ENCODE measurements around the gene HPS1.

Gene HPS1

DNA sequence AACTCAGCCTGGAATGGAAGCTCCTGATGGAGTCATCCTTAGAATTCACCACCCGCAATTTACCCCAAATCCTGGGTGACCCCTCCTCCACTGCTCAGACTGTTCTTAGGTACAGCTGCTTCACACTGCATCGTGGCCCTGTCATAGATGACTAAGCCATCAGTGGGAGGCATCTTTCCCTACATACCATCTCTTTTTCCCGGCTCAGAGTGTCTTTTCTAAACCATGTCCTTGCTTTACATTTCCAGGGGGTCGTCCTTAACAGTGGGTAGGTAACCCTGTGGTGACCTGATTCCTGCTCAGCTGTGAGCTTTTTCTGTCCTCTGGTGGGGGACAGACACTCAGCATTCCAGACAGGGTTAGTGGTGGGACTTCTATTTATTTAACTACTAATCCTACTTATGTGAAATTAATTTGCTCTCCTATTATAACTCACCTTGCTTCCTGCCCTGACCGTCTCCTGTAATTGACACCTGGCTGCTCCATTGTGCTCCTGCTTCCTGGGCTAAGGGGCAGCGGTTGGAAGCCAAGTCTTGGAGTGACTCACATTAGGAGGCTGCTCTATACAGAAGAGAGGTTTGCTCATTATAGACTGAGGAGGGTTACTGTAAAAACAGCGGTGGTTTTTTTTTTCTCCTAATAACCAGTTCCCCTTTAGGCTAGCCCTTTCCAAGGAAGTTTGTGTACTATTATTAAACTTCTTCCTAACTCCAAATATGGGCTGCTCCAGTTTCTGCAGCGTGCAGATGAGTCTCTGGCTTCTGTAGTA, 72.3 kb downstream of the HPS1 start:
- DNase-seq (ENCODE audit: low read depth) = peak; percentile 73

DNA sequence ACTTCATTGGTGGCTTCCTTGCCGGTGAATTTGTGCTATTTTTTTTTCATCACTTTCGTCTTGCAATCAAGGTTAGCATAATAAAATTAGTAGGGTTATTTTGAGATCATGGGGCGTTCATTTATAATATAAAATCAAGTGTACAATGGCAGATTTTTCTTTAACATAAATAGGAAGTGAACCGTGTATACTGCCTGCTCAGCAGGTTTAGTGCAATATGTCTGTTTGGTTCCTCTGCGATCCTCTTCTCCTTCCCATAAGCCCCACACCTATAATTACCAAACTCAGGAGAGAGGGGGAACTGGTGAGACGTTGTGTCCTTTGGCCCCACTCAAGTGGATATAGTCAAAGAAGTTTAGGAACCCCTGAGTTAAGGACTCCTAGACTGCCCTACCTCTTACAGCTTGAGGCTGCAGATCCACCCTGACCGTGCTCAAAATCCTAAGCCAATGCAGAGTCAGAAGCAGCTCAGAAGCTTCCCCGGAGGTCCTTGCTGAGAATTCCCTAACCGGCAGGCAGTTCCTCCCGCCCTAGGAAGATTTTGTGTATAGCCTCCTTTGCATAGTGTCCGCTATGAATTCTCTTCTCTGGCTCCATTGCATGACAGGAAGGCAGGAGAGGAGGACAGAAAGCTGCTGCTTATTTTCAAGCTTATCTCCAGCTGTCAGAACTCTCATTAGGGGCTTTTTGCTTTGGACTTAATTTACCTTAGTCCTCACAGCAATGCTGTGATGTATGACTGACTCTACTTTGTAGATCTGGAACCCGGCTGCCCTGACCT, 73.3 kb downstream of the HPS1 start:
- TF ChIP-seq, protein P1, sequence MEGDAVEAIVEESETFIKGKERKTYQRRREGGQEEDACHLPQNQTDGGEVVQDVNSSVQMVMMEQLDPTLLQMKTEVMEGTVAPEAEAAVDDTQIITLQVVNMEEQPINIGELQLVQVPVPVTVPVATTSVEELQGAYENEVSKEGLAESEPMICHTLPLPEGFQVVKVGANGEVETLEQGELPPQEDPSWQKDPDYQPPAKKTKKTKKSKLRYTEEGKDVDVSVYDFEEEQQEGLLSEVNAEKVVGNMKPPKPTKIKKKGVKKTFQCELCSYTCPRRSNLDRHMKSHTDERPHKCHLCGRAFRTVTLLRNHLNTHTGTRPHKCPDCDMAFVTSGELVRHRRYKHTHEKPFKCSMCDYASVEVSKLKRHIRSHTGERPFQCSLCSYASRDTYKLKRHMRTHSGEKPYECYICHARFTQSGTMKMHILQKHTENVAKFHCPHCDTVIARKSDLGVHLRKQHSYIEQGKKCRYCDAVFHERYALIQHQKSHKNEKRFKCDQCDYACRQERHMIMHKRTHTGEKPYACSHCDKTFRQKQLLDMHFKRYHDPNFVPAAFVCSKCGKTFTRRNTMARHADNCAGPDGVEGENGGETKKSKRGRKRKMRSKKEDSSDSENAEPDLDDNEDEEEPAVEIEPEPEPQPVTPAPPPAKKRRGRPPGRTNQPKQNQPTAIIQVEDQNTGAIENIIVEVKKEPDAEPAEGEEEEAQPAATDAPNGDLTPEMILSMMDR (IDR thresholded peaks at IDR 0.05; ENCODE audit: insufficient read depth, low read depth, low read length, missing control alignments) = no peak
- no peak overlapping the region for H3K4me3 ChIP-seq (ENCODE audit: low read length)
- no peak for DNase-seq (ENCODE audit: low read depth)

More for the DNA sequence above, 72.3 kb downstream of the HPS1 start:
- TF ChIP-seq, protein P1 (IDR thresholded peaks at IDR 0.05; ENCODE audit: insufficient read depth, low read depth, low read length, missing control alignments) = no peak
- H3K4me3 ChIP-seq (ENCODE audit: low read length) = no peak overlapping the region

DNA sequence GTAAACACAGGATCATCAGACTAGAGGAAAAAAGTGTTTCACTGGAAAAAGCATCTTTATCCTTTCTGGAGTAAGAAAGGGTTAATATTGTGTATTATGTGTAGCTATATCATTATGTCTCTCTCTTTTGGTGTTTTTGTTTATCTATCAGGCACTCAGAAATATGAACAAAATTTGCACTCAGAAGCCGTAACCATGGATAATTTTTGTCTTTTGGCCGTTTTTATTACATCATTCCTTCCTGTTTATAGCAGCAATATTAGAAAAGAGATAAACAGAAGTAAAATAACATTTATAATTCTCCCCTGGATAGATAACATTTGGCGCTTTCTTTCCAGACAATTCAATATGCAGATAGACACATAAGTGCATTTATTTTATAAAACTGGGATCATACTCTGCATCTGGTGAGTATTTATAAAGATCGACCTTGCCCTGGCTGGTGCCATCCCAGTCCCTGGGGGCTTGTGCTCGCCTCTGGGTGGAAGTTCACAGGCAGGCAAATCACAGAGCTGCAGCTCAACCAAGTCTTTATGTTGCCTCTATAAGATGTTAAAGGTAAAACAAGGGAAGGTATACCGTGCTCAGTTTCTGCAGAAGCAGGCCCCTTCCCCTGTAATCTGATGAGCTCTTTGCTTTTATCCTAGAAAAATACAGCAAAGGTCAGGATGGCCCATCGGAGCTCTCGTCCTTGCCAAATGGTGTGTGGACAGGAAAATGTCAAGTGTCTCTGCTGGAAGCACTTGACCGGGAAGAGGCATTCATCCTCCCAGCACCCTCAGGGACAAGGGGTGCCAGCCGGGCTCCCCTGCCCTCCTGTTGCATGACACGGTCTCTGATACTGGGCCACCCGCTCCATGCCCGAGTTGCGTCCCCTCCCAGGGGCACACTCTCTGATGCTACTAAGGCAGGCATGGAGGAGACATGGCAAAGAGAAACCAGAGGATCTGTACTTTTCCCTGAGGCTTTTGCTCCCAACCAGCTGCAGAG, 75.6 kb downstream of the HPS1 start:
- no peak overlapping the region for H3K4me3 ChIP-seq (ENCODE audit: low read length)
- TF ChIP-seq, protein P1 (IDR thresholded peaks at IDR 0.05; ENCODE audit: insufficient read depth, low read depth, low read length, missing control alignments) = no peak
- DNase-seq (ENCODE audit: low read depth) = no peak

DNA sequence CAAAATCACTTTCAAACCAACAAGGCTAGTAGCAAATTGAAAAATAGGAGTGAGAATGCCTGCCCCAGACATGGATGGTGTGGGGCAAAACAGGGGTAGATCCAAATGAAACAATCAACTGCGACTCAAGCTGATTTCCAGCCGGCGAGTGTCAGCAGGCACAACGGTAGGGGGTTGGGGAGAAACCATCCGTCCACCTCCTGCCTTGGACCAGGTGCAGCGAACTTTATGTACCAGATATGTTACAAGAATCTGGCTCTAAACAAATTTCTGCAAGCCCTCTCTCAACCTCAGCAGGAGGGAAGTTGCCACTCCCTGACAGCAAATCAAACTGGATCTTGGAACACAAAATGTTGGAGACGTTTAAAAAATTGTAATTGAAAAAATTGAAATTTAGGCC, 76.9 kb downstream of the HPS1 start:
- no peak overlapping the region for H3K4me3 ChIP-seq (ENCODE audit: low read length)
- TF ChIP-seq, protein P1 (IDR thresholded peaks at IDR 0.05; ENCODE audit: insufficient read depth, low read depth, low read length, missing control alignments) = no peak
- DNase-seq (ENCODE audit: low read depth) = no peak

DNA sequence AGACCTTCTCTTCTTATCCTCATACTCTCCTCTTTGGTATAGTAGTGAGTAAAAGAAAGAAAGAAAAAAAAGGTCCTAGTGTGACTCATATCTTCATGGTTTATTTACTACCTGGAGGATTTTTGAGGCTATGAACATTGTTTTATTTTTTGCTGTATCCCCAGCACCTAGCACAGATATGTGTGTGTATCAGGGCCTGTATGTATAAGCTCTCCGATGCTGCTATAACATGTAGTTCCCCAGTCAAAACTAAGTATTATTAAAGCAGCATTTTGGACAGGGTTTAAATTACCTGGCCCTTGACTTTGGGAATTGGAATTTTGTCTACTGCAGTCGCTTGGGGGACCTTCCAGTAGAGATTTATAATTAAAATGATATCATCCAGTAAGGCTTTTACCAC, 78.1 kb downstream of the HPS1 start:
- TF ChIP-seq, protein P1 (IDR thresholded peaks at IDR 0.05; ENCODE audit: insufficient read depth, low read depth, low read length, missing control alignments) = no peak
- no peak overlapping the region for H3K4me3 ChIP-seq (ENCODE audit: low read length)
- no peak for DNase-seq (ENCODE audit: low read depth)

DNA sequence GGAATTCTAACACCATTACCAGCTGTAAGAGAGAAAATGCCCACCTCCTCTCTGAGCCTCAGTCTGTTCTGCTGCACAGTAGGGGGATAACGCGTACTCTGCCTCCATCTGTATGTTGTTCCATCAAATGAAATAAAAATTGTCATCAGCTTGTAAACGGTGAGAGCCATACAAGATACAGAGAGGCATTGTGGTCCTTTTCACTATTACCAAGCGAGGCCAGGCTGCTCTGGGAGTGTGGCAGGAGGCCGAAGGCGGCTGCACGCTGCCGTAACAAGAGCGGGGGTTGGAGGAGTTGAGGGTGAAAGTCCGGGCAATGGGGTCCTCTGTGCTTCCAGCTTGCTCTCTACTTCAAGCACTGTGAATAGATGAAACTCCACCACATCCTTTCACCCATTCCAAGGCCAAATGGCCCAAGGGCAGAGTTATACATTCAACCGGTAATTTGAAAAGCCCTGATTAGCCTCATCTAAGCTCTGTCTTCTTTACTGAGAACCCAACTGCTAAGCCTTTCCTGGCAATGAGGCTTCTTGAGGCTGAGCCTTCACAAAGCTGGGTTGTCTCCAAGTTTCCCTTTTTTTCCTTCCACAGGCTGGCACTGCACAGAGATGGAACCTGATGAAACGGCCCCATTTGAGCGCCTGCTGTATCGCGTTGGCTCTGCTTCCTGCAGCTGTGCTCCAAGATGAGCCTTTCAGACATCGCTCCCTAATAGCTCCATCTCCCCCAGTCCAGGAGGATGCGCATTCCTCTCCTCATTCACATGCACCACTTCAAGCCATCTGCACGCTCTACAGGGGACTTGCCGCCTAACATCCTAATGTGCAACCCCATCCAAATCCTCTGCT, 78.9 kb downstream of the HPS1 start:
- no peak overlapping the region for H3K4me3 ChIP-seq (ENCODE audit: low read length)
- TF ChIP-seq, protein P1 (IDR thresholded peaks at IDR 0.05; ENCODE audit: insufficient read depth, low read depth, low read length, missing control alignments) = no peak
- no peak for DNase-seq (ENCODE audit: low read depth)
